CD4-positive, alpha-beta T cell treated with Interleukin-2 at 100 ng/mL for 4 hours (primary cell): Measurements from ENCODE around the gene FNBP1.
A peak's percentile ranks its signal among the peaks of the same experiment; 100 is the strongest.
"Not testable (repeated sequence)": the region's sequence is repeated elsewhere in the genome, so short reads cannot be mapped to it uniquely, and the experiment has no call there.

Experiments used
- DNase-seq: peaks from one replicate; pipeline ENCODE4 v3.0.0-alpha.2; 2020; ENCODE audit warnings: low spot score

FNBP1 gene

GRCh38 chr9:129952337-129952736, 90.7 kb downstream of the FNBP1 start:
- DNase-seq = no peak

GRCh38 chr9:129949821-129950220, 93.2 kb downstream of the FNBP1 start:
- no peak for DNase-seq

- DNase-seq = not testable (repeated sequence)
These were observed 94.4 kb downstream of the FNBP1 start for GRCh38 chr9:129948626-129949025.

GRCh38 chr9:129946246-129946995, 96.6 kb downstream of the FNBP1 start:
- DNase-seq = no peak

- DNase-seq = peak; percentile 31
These were observed 97.7 kb downstream of the FNBP1 start for GRCh38 chr9:129945314-129945713.

GRCh38 chr9:129944506-129945116, 98.4 kb downstream of the FNBP1 start:
- DNase-seq = peak; percentile 70

- no peak for DNase-seq
These were observed 103.6 kb downstream of the FNBP1 start for GRCh38 chr9:129939431-129939830.

- peak; percentile 31 for DNase-seq
These were observed 104.6 kb downstream of the FNBP1 start for GRCh38 chr9:129938291-129938979.

GRCh38 chr9:129937879-129938278, 105.1 kb downstream of the FNBP1 start:
- DNase-seq = not testable (repeated sequence)

- DNase-seq = no peak
These were observed 106.8 kb downstream of the FNBP1 start for GRCh38 chr9:129936222-129936621.

GRCh38 chr9:129934780-129935179, 108.2 kb downstream of the FNBP1 start:
- DNase-seq = no peak

GRCh38 chr9:129934041-129934591, 108.9 kb downstream of the FNBP1 start:
- no peak for DNase-seq

GRCh38 chr9:129933185-129934040, 109.6 kb downstream of the FNBP1 start:
- no peak for DNase-seq

GRCh38 chr9:129932303-129933151, 110.5 kb downstream of the FNBP1 start:
- DNase-seq = no peak

GRCh38 chr9:129930743-129931142, 112.2 kb downstream of the FNBP1 start:
- DNase-seq = peak; percentile 31

GRCh38 chr9:129929496-129930125, 113.4 kb downstream of the FNBP1 start:
- no peak for DNase-seq

GRCh38 chr9:129923589-129923988, 119.4 kb downstream of the FNBP1 start:
- DNase-seq = no peak

GRCh38 chr9:129921905-129922304, 121.1 kb downstream of the FNBP1 start:
- DNase-seq = no peak

GRCh38 chr9:129919841-129920240, 123.1 kb downstream of the FNBP1 start:
- no peak for DNase-seq

- no peak for DNase-seq
These were observed 123.7 kb downstream of the FNBP1 start for GRCh38 chr9:129919277-129919676.
